HepG2 (cell line): Measurements from ENCODE around the gene NIPAL4. TPM values are rescaled to one million over a fixed set of nuclear protein-coding genes. Genes with fewer than 3 reads are reported as not detected.
A peak's percentile ranks its signal among the peaks of the same experiment; 100 is the strongest.

Experiments used
- ATAC-seq: fragments of 200-7000 bp; cut with Tn5 transposase; 3 replicates; pipeline ENCODE4 v1.9.1; 2020; ENCODE audit warnings: mild to moderate bottlenecking, moderate library complexity
- BruUV-seq: library from RNA; stranded (reverse); fragments of 400-500 nt; replicated peaks from 2 replicates; lab custom pipeline; 2021; lab: Mats Ljungman, UMichigan
- CTCF ChIA-PET: fragments of 300-600 bp; formaldehyde crosslinking; extraction: SDS; loops from one replicate; lab custom pipeline; 2021; ENCODE audit warnings: low total read pairs, inconsistent platforms, low intra/inter-chr PET ratio; lab: Yijun Ruan, JAX
- POLR2A ChIA-PET: fragments of 350-600 bp; sonication (Branson Sonifier 250); formaldehyde crosslinking; loops from one replicate; lab custom pipeline; 2020; ENCODE audit warnings: antibody characterized with exemption, inconsistent platforms; lab: Yijun Ruan, JAX
- DNase-seq: peaks from one replicate; pipeline ENCODE4 v3.0.0-alpha.2; 2015; ENCODE audit warnings: low spot score
- FAIRE-seq: peaks from 3 replicates; lab custom pipeline; 2011; peaks lifted over from hg19 to GRCh38; lab: Jason Lieb, UNC
- H2AFZ ChIP-seq: one replicate; pipeline ENCODE4 v1.6.1; 2011; ENCODE audit warnings: low read length, inconsistent platforms
- H3K27ac ChIP-seq: fragments of 300-600 bp; 3 replicates; pipeline ENCODE4 v1.8.0; 2011; ENCODE audit warnings: mixed run types, mild to moderate bottlenecking, mixed read lengths, low read length, inconsistent platforms; ENCODE audit not compliant: insufficient read depth; ENCODE audit errors: extremely low read length
- H3K27me3 ChIP-seq, 2 experiments: fragments of 200-600 bp in 1 of 2; 2 replicates in 1 of 2; 3 replicates in 1 of 2; pipeline versions ENCODE4 v1.6.0 to v1.8.0; 2011; ENCODE audit warnings: low read length in 2 of 2, mild to moderate bottlenecking in 2 of 2, moderate library complexity in 2 of 2, inconsistent platforms in 1 of 2; ENCODE audit not compliant: insufficient read depth in 2 of 2, control insufficient read depth in 1 of 2
- H3K36me3 ChIP-seq, 2 experiments: fragments of 200-600 bp in 1 of 2; replicated peaks in 1 of 2; 2 replicates in 1 of 2; 3 replicates in 1 of 2; pipeline versions ENCODE4 v1.5.1 to v1.8.0; 2011; ENCODE audit warnings: low read length in 2 of 2, inconsistent platforms in 1 of 2; ENCODE audit not compliant: insufficient read depth in 2 of 2, control insufficient read depth in 1 of 2
- H3K4me1 ChIP-seq: 2 replicates; pipeline ENCODE4 v1.5.1; 2012; ENCODE audit warnings: low read length, inconsistent platforms; ENCODE audit not compliant: insufficient read depth
- H3K4me2 ChIP-seq: 2 replicates; pipeline ENCODE4 v1.6.0; 2011; ENCODE audit warnings: low read depth, low read length, inconsistent platforms
- H3K4me3 ChIP-seq, 3 experiments: fragments of 200-600 bp in 1 of 3; sonication (generic), shearing (Covaris generic) in 1 of 3; replicated peaks in 1 of 3; 2 replicates each; pipeline ENCODE4 v1.5.1; 2011 to 2016; ENCODE audit warnings: low read length in 3 of 3, inconsistent platforms in 2 of 3, low read depth in 2 of 3, mild to moderate bottlenecking in 2 of 3, control low read depth in 1 of 3, mixed read lengths in 1 of 3; ENCODE audit not compliant: insufficient read depth in 1 of 3
- H3K79me2 ChIP-seq: one replicate; pipeline ENCODE4 v1.6.1; 2011; ENCODE audit warnings: low read length, inconsistent platforms; ENCODE audit not compliant: insufficient read depth
- H3K9ac ChIP-seq: 2 replicates; pipeline ENCODE4 v1.6.0; 2011; ENCODE audit warnings: mild to moderate bottlenecking, low read depth, low read length, inconsistent platforms; ENCODE audit not compliant: insufficient read depth
- H3K9me3 ChIP-seq: 2 replicates; pipeline ENCODE4 v1.5.1; 2012; ENCODE audit warnings: mild to moderate bottlenecking, low read length
- H4K20me1 ChIP-seq: 2 replicates; pipeline ENCODE4 v1.6.0; 2011; ENCODE audit warnings: inconsistent platforms, mild to moderate bottlenecking, low read length, moderate library complexity; ENCODE audit not compliant: insufficient read depth
- ATF1 ChIP-seq: IDR thresholded peaks from 2 replicates; pipeline ENCODE4 v1.6.1; 2016; ENCODE audit warnings: mild to moderate bottlenecking, control low read depth
- CC2D1A ChIP-seq: sonication (generic); formaldehyde crosslinking; IDR thresholded peaks from 2 replicates; pipeline ENCODE4 v1.8.1; 2023; ENCODE audit warnings: mild to moderate bottlenecking, missing genetic modification reagents
- HDAC6 ChIP-seq: fragments of 200-600 bp; sonication (generic); IDR thresholded peaks from 2 replicates; pipeline ENCODE4 v1.7.0; 2017; ENCODE audit warnings: mild to moderate bottlenecking, antibody characterized with exemption, low read length, low read depth
- HMGA1 ChIP-seq: sonication (generic); formaldehyde crosslinking; conservative IDR thresholded peaks from 2 replicates; pipeline ENCODE4 v1.4.0; 2020; ENCODE audit warnings: missing genetic modification reagents
- HMGXB4 ChIP-seq, 2 experiments: sonication (generic) in 1 of 2; formaldehyde crosslinking in 1 of 2; IDR thresholded peaks; 2 replicates each; pipeline versions ENCODE4 v1.4.0 to v1.6.1; 2018 to 2020; ENCODE audit warnings: missing genetic modification reagents in 2 of 2, borderline replicate concordance in 1 of 2, low read depth in 1 of 2, mild to moderate bottlenecking in 1 of 2, missing biosample characterization in 1 of 2
- KDM4B ChIP-seq: sonication (generic); formaldehyde crosslinking; IDR thresholded peaks from 2 replicates; pipeline ENCODE4 v1.4.0; 2020; ENCODE audit warnings: missing genetic modification reagents
- MXD4 ChIP-seq: IDR thresholded peaks from 2 replicates; pipeline ENCODE4 v1.6.1; 2016; ENCODE audit warnings: mild to moderate bottlenecking, missing biosample characterization, missing genetic modification reagents
- RAD21 ChIP-seq: fragments of 450-650 bp; formaldehyde crosslinking; IDR thresholded peaks from 2 replicates; pipeline ENCODE4 v1.5.0; 2020; ENCODE audit warnings: mild to moderate bottlenecking
- RXRB ChIP-seq: IDR thresholded peaks from 2 replicates; pipeline ENCODE4 v1.6.1; 2016; ENCODE audit warnings: borderline replicate concordance, missing genetic modification reagents, missing compliant biosample characterization
- SKIL ChIP-seq: sonication (generic); formaldehyde crosslinking; IDR thresholded peaks from 2 replicates; pipeline ENCODE4 v1.8.0; 2022; ENCODE audit warnings: missing genetic modification reagents, mild to moderate bottlenecking, moderate library complexity, borderline replicate concordance
- SMARCC2 ChIP-seq: fragments of 450-650 bp; IDR thresholded peaks from 2 replicates; pipeline ENCODE4 v1.6.1; 2017; ENCODE audit warnings: antibody characterized with exemption, mild to moderate bottlenecking
- TMF1 ChIP-seq: sonication (generic); formaldehyde crosslinking; IDR thresholded peaks from 2 replicates; pipeline ENCODE4 v1.8.1; 2022; ENCODE audit warnings: low read depth, missing genetic modification reagents
- YEATS2 ChIP-seq: sonication (generic); formaldehyde crosslinking; IDR thresholded peaks from 2 replicates; pipeline ENCODE4 v1.4.0; 2020; ENCODE audit warnings: missing genetic modification reagents, borderline replicate concordance
- ZKSCAN1 ChIP-seq: fragments of 150-350 bp; IDR thresholded peaks from 2 replicates; pipeline ENCODE4 v1.6.1; 2014; ENCODE audit warnings: low read length
- ZNF296 ChIP-seq: sonication (generic); formaldehyde crosslinking; conservative IDR thresholded peaks from 2 replicates; pipeline ENCODE4 v1.5.0; 2020; ENCODE audit warnings: mild to moderate bottlenecking, missing genetic modification reagents
- ZNF362 ChIP-seq: sonication (generic); formaldehyde crosslinking; IDR thresholded peaks from 2 replicates; pipeline ENCODE4 v1.4.0; 2020; ENCODE audit warnings: missing genetic modification reagents, mild to moderate bottlenecking, borderline replicate concordance
- ZUFSP ChIP-seq: sonication (generic); formaldehyde crosslinking; IDR thresholded peaks from 2 replicates; pipeline ENCODE4 v1.9.0; 2021; ENCODE audit warnings: missing genetic modification reagents, mild to moderate bottlenecking, borderline replicate concordance
- WGBS: methylation state at CpG from one replicate; pipeline ENCODE4 v1.1.6; 2017; ENCODE audit warnings: low lambda C conversion rate; 5-methylcytosine and 5-hydroxymethylcytosine counted together
- in situ Hi-C: cut with HindIII; loops from 2 replicates; pipeline ENCODE4 v1.10.0; 2017; ENCODE audit warnings: low pct_unique_long_range_greater_than_20kb; ENCODE audit not compliant: extremely low pct_ligation_motif_present
- intact Hi-C: fragments of 100-400 bp; cut with micrococcal nuclease; formaldehyde crosslinking; loops from one replicate; pipeline ENCODE4 v1.10.0; 2022; ENCODE audit not compliant: unreplicated experiment
- polyA plus RNA-seq, 8 experiments: library from polyadenylated mRNA; depleted of rRNA in 3 of 8; stranded (reverse) in 7 of 8; unstranded in 1 of 8; fragments of >200 nt; fragmentation: Illumina TruSeq in 4 of 8; extraction: Trizol in 4 of 8; gene quantifications; 2 replicates each; pipeline versions ENCODE4 v1.2.1 to v1.2.3, GENCODE V29; 2011 to 2016; ENCODE audit warnings: low read depth in 4 of 8, missing spikeins in 1 of 8, mixed read lengths in 1 of 8; ENCODE audit not compliant: insufficient read depth in 1 of 8
- total RNA-seq, 5 experiments: library from RNA; depleted of rRNA; stranded (reverse); fragments of >200 nt; fragmentation: Illumina TruSeq; extraction: Trizol; gene quantifications; 2 replicates each; pipeline ENCODE4 v1.2.3, GENCODE V29; 2016; ENCODE audit warnings: low read depth in 1 of 5

Gene NIPAL4
- total and polyA plus RNA-seq, 2 of the 13 experiments (the other 11 are each of a cell fraction or from before 2014, with no cell fraction given), result not detected

GRCh38 chr5:157476702-157477408 is 16.8 kb downstream of the NIPAL4 start:
- CTCF ChIA-PET, result interaction anchor here (0.7 to 2.3 kb wide), 6 partner anchors 45 to 266 kb away, joined by 3 to 15 read pairs (median 4); partner anchors contain the start of gene LSM11
- TF ChIP-seq ATF1 (CRISPR knock-in tag), result no peak
- TF ChIP-seq RXRB (CRISPR knock-in tag), result peak; percentile 18; the same call in 1 of the 2 replicates
- peak; percentile 50; the same call in 1 of the 2 replicates for TF ChIP-seq CC2D1A
- TF ChIP-seq YEATS2 (CRISPR knock-in tag), result no peak
- no peak for TF ChIP-seq SKIL (CRISPR knock-in tag)
- TF ChIP-seq ZKSCAN1, result no peak
- 0 out of 2 replicates have a peak, but pooled peaks have one; percentile 16 for TF ChIP-seq ZNF362 (CRISPR knock-in tag)
- TF ChIP-seq HMGXB4 (CRISPR knock-in tag; IDR thresholded peaks at IDR 0.05; ENCODE audit: borderline replicate concordance in 1 of 2, low read depth in 1 of 2), result 0 out of 4 replicates have a peak, but pooled peaks of 1 of the 2 experiments have one; percentile 18
- TF ChIP-seq TMF1, result no peak
- TF ChIP-seq KDM4B (CRISPR knock-in tag), result no peak
- TF ChIP-seq RAD21 (CRISPR knock-in tag), result peak; percentile 68
- TF ChIP-seq ZNF296, result no peak
- no peak for TF ChIP-seq ZUFSP (CRISPR knock-in tag)
- no peak for TF ChIP-seq MXD4
- TF ChIP-seq HDAC6, result no peak
- TF ChIP-seq HMGA1 (CRISPR knock-in tag), result no peak
- no peak for TF ChIP-seq SMARCC2

More at GRCh38 chr5:157476702-157477408, 16.8 kb downstream of the NIPAL4 start:
- Histone ChIP-seq H3K9ac (no peak overlapping the region), H4K20me1 (no peaks in the 10 kb centered on the region), H3K36me3 (no peaks in the 10 kb centered on the region), H3K4me2 (no peak overlapping the region), H3K27ac (no peak overlapping the region), H3K9me3 (no peaks in the 10 kb centered on the region), H2AFZ (no peak overlapping the region), H3K4me1 (peaks cover 49% of the 10 kb centered on the region), H3K27me3 (no peaks in the 10 kb centered on the region), H3K4me3 (no peak overlapping the region), H3K79me2 (no peaks in the 10 kb centered on the region)
- intact Hi-C loops (loop anchor here (1.0 to 2.0 kb wide), 6 partner anchors 46 to 242 kb away; no protein-coding TSS in a partner anchor), in situ Hi-C loops (loop anchor here (5.0 kb wide), 2 partner anchors 135 to 225 kb away; no protein-coding TSS in a partner anchor)
- peak; percentile 98 for FAIRE-seq
- POLR2A ChIA-PET, result no interaction called here
- DNase-seq, result peak; percentile 75
- no TSS peak for BruUV-seq
- WGBS, result 46% methylated on average over 7 of the region's 7 CpGs
- ATAC-seq, result peak; percentile 69
